Activated gamma-delta T cell treated with anti-CD3 and anti-CD28 coated beads, Interleukin-2, amount 50 U/mL, for 16 hours (primary cell): ENCODE measurements around the gene TSLP.

Experiments
- DNase-seq: peaks from one replicate; pipeline ENCODE4 v3.0.0-alpha.2; 2020; ENCODE audit warnings: low read depth

Gene TSLP

DNA sequence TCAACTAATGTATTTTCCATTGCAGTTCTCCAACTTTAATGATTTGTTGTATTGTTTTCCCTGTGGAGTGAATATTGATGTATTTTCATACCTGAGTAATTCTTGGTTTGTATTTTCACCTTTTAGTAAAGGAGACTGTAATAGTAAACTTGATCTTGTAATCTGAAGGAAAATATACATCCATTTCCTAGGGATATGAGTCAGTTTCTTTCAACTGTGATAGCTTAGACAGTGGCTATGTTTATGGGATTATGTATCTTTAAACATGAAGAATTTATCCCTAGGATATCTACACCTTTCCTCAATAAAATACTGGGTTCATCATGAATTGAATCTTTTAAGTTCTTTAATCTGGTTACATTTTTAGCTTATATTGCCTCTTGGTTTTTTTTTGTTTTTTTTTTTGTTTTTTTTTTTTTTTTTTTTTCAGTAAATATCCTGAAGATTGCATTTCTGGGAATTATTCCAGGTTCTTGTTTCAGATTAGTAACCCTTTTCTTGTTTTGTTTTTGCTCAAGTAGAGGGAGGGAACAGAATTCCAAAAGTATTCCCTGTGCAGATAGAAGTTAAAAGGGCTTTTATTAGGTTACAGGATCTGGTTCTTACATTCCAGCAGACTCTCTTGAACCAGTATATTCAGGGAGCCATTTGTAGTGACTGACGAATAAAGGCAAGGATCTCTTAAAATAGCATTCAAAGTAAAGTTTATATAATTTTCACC, 27.7 kb downstream of the TSLP start:
- no peak for DNase-seq

DNA sequence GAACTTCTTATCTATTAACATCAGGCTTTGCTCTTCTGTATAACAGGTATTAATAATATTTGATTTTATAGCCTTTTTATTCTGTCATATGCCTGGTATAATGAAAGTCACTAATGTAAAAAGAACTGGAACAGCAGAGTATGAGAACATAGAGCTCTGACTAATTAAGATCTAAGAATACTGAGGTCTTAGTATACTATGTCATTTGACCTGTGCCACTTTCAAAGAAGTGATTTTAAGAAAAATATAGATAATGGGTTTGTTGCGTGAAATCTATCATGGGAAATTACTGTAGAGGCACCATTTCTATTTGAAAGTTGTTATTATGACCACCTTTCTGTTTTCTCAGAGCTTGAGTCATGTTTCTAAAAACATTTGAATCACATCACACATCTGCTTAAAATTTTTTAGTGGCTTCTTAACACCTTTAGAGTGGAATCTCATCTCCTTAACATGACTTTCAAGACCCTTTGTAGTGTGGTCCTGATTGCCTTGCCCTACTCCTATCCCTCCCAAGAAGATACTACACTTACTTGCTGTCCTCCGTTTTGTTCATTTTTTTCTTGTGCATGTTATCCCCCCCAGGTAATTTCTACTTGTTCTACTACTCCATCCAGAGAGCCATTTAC, 34.9 kb downstream of the TSLP start:
- no peak for DNase-seq

DNA sequence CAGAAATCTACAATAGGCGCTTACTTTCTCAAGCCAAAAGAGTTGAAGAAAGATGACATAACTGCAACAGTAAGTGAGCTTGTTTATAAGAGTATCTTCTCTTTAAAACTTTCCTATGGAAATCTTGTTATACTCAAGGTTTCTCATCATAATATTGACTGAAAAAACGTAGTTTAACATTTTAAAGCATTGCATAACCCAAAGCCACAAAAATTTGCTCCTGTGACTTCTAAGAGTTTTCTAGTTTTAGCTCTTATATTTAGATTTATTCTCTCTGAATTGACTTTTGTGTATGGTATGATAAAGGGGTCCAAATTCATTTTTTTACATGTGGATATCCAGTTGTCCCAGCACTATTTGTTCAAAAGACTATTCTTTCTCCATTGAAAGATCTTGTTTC, 35.9 kb downstream of the TSLP start:
- no peak for DNase-seq

- DNase-seq, result no peak
Observed at GRCh38 chr5:111111956-111112355, 40.4 kb downstream of the TSLP start.

DNA sequence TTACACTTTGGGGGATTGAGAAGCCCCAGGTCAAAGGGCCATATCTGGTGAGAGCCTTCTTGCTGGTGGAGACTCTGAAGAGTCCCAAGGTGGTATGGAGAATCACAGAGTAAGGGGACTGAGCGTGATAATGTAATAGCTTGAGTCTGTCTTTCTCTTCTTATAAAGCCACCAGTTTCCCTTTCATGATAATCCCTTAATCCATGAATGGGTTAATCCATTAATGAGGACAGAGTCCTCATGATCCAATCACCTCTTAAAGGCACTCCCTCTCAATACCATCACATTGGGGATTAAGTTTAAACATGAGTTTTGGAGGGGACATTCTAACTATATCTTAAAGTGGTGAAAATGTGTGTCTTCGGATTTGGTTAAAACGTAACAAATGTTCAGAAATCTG, 42.2 kb downstream of the TSLP start:
- DNase-seq, result no peak

DNA sequence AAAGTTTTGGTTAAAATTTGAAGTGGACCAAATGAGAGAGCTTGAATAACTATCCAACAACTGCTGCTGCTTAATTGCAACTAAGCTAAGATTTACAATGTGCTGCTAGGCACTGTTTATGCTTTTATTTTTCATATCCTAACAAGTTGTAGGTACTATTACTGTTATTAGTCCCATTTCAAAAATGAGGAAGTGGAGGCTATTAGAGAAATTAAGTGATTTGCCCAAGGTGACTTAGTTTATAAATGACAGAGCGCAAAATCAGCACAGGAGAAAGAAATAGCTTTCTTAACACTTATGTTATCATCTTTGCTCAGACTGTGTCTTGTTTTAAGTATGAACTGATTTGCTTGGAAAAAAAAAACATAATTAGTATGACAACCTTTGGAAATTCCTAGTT, 43.7 kb downstream of the TSLP start:
- no peak for DNase-seq

DNA sequence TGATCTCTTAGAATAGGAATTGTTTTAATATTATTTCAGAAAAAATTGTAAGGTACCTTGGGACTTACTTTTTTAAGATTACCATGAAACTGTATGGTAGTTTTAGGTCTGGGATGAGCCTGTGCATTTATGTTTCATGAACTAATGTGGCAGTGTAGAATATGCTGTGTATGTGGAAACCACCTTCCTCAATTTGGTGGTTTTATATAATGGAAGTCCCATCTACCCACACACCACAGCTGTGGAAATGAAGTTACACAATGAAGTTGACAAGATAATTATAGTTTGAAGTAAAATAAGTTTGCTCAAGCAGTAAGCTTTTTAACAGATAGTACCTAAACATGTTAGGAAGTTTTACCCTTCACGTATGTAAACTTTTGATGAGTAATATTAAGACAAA, 45.0 kb downstream of the TSLP start:
- no peak for DNase-seq

- no peak for DNase-seq
Observed at GRCh38 chr5:111117136-111117535, 45.6 kb downstream of the TSLP start.

DNA sequence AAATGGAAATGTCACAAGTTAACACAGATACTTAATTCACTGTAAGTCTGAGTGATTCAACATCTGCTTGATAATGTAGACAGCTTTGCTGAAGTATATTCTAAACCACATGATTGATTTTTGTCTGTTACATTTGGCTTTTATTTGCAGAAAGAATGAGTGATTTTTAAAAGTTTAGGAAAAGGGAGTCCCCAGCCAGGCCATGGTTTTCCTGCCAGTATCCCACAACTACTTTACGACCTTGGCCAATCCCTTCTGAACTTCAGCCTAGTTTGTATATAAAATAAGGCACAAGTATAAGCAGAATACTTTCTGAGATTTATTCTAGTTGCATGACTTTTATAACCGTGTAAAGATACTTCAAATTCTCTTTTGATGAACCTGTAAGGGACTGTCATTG, 47.7 kb downstream of the TSLP start:
- DNase-seq, result no peak

DNA sequence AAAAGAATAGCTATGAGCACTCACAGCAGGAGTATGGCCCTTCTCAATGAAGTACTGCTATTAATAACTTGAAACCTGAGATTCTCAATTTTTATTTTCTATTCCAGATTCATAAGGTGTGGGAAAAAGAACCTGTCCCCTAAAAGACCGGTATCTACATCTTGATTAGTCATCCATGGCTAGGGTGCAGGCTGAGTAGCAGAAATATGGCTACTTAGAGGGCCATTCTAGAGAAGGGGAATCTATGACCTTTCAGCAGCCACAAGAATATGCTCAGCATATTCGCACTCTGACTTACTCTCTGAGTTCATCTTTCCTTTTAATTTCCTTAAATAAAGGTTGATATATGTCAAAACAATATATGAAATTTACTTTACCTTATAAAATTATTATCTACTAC, 48.3 kb downstream of the TSLP start:
- DNase-seq, result no peak

- no peak for DNase-seq
Observed at GRCh38 chr5:111120911-111121310, 49.4 kb downstream of the TSLP start.

DNA sequence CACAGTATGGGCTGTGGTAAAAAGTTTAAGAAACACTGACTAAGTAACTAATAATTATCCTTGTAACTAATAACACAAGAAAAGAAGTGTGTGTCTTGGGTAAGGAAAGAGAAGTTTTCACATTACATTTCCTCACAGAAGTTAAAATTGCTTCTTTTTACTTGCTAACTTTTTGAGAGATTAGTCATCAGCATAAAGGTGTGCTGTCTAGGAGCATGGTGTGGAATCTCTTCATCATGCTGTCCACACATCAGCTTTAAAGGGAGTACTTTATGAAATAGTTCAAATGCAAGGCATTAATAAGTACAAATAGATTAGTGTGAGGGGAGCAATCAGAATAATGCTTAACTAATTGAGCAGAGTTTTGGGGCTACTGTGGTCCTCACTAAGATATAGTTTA, 50.4 kb downstream of the TSLP start:
- no peak for DNase-seq

GRCh38 chr5:111122398-111122797, 50.9 kb downstream of the TSLP start:
- DNase-seq, result no peak

DNA sequence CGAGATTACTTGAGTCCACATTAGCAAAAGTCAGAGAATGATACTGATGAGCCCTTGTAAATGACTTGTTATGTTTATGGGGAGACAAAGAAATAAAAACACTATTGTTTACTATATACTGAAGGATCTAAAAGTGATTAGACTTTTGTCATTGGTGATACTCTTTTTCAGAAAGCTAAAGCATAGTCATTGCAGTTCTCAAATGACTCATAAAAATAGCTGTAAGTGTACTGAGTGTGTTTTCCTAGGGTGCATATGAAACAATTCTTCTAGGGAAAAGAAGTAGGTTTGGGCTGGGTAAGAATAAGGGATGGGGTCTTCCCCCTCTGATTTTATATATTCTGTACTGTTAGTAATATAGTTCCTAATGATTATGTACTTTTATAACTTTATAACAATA, 53.3 kb downstream of the TSLP start:
- no peak for DNase-seq

DNA sequence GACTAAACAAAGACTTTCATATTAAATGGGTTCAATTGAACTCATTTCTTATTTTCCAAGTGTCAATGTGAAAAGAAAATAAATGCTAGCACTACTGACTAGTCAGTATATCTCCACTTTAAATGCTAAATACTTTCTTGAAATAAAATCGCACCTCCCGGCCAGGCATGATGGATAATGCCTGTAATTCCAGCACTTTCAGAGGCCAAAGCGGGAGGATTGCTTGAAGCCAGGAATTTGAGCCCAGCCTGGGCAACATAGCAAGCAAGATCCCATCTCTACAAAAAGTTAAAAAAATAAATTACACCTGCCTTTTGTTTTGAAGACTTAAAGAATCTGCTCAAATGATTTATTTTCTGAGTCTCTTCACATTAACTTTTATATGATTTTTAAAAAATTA, 55.4 kb downstream of the TSLP start:
- no peak for DNase-seq
